Neural progenitor cell (in vitro differentiated cells): ENCODE measurements around the gene MRPS22. TPM values are rescaled to one million over a fixed set of nuclear protein-coding genes. Genes with fewer than 3 reads are reported as not detected.

Source experiments
- DNase-seq: peaks from one replicate; pipeline ENCODE4 v3.0.0-alpha.2; 2016; ENCODE audit warnings: low spot score
- H2AFZ ChIP-seq: fragments of 200-600 bp; sonication (generic); replicated peaks from 2 replicates; pipeline ENCODE4 v1.6.1; 2016; ENCODE audit warnings: antibody characterized with exemption
- H3F3A ChIP-seq: fragments of 200-600 bp; sonication (generic); 2 replicates; pipeline ENCODE4 v1.6.1; 2016; ENCODE audit warnings: antibody characterized with exemption, low read depth
- H3K27ac ChIP-seq: fragments of 200-600 bp; sonication (generic); 2 replicates; pipeline ENCODE4 v1.5.1; 2016; ENCODE audit warnings: mild to moderate bottlenecking
- H3K27me3 ChIP-seq: fragments of 200-600 bp; sonication (generic); 2 replicates; pipeline ENCODE4 v1.6.1; 2016; ENCODE audit warnings: mild to moderate bottlenecking, moderate library complexity
- H3K36me3 ChIP-seq: fragments of 200-600 bp; sonication (generic); 2 replicates; pipeline ENCODE4 v1.5.1; 2016
- H3K4me1 ChIP-seq: fragments of 200-600 bp; sonication (generic); 2 replicates; pipeline ENCODE4 v1.6.1; 2016; ENCODE audit warnings: mixed run types
- H3K4me2 ChIP-seq: fragments of 200-600 bp; sonication (generic); 2 replicates; pipeline ENCODE4 v1.6.1; 2016
- H3K4me3 ChIP-seq: fragments of 200-600 bp; sonication (generic); 2 replicates; pipeline ENCODE4 v1.5.1; 2016
- H3K79me2 ChIP-seq: fragments of 200-600 bp; sonication (generic); 2 replicates; pipeline ENCODE4 v1.6.1; 2016; ENCODE audit warnings: low read depth
- H3K9ac ChIP-seq: fragments of 200-600 bp; sonication (generic); 2 replicates; pipeline ENCODE4 v1.6.1; 2016
- H3K9me3 ChIP-seq: fragments of 200-600 bp; sonication (generic); 2 replicates; pipeline ENCODE4 v1.5.1; 2016; ENCODE audit warnings: low read depth
- H4K20me1 ChIP-seq: fragments of 200-600 bp; sonication (generic); 2 replicates; pipeline ENCODE4 v1.6.1; 2016; ENCODE audit warnings: low read depth
- H3K27ac Mint-ChIP-seq: 3 replicates; pipeline ENCODE4 v1.8.0; 2021; ENCODE audit warnings: mixed read lengths
- H3K27me3 Mint-ChIP-seq: 2 replicates; pipeline ENCODE4 v1.8.0; 2022; ENCODE audit warnings: low read depth, mild to moderate bottlenecking, inconsistent platforms, moderate library complexity, mixed read lengths; ENCODE audit not compliant: insufficient read depth
- H3K36me3 Mint-ChIP-seq: 3 replicates; pipeline ENCODE4 v1.8.0; 2021; ENCODE audit warnings: mixed read lengths
- H3K4me1 Mint-ChIP-seq: 3 replicates; pipeline ENCODE4 v1.8.0; 2021; ENCODE audit warnings: mixed read lengths
- H3K4me3 Mint-ChIP-seq: 3 replicates; pipeline ENCODE4 v1.8.0; 2021; ENCODE audit warnings: mild to moderate bottlenecking, moderate library complexity, mixed read lengths
- H3K9me3 Mint-ChIP-seq: 3 replicates; pipeline ENCODE4 v1.8.0; 2020; ENCODE audit warnings: mixed read lengths
- EZH2 ChIP-seq: fragments of 200-600 bp; sonication (generic); IDR thresholded peaks from 2 replicates; pipeline ENCODE4 v1.6.1; 2017; ENCODE audit warnings: antibody characterized with exemption, mild to moderate bottlenecking, moderate library complexity
- EZH2phosphoT487 ChIP-seq: fragments of 200-600 bp; sonication (generic); IDR thresholded peaks from 2 replicates; pipeline ENCODE4 v1.6.1; 2017; ENCODE audit warnings: antibody characterized with exemption
- total RNA-seq: library from RNA; depleted of rRNA; stranded (reverse); fragments of >200 nt; gene quantifications from 2 replicates; pipeline ENCODE4 v1.2.3, GENCODE V29; 2015; ENCODE audit warnings: low replicate concordance
- TF ChIP-seq, protein P1 (sequence below): fragments of 200-600 bp; sonication (generic); IDR thresholded peaks from 2 replicates; pipeline ENCODE4 v1.5.1; 2017; ENCODE audit warnings: antibody characterized with exemption, mild to moderate bottlenecking

The MRPS22 gene
- total RNA-seq, 1 donor from 2014 or later: 85.8 TPM

DNA sequence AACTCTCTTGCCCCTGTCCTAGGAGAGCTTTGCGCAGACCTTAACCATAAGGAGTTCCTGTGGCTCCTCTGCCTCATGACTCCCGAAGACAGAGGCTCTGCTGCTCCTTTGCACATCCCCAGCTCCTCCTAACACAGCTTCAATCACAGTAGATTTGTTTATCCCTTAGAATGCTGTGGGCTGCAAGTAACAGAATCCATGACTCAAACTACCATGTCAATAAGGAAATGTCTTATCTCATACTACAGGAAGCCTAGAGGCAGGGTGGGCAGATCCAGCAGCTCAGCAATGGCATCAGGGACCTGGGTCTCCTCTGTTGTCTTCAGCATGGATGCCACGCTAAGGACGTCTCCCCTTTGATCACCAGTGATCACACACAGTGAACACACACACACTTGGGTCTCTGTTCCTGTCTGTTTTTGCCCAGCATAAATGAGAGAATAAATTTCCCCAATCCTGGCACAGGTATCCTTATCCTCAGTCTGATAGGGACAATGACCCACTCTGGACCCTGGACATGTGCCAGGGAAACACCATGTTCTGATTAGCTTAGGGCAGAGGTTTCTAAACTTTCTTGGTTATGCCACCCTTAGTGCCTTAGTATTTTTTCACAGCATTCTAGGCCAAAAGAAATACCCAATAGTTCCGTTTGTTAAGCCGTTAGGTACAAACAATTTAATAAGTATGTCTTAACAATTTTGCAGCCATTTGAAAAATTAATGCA, 46.1 kb upstream of the MRPS22 start:
- Mint-ChIP-seq H3K36me3 (no peaks in the 10 kb centered on the region), H3K9me3 (no peaks in the 10 kb centered on the region), H3K27me3 (peaks cover 8% of the 10 kb centered on the region), H3K4me3 (no peak overlapping the region), H3K4me1 (peaks cover 23% of the 10 kb centered on the region), H3K27ac (no peak overlapping the region)
- Histone ChIP-seq H3K79me2 (no peaks in the 10 kb centered on the region), H3K4me3 (no peak overlapping the region), H3K36me3 (no peaks in the 10 kb centered on the region), H3F3A (no peaks in the 10 kb centered on the region), H3K4me2 (no peak overlapping the region), H3K4me1 (no peaks in the 10 kb centered on the region), H3K9me3 (no peaks in the 10 kb centered on the region), H2AFZ (no peak overlapping the region), H3K9ac (no peak overlapping the region), H3K27me3 (no peaks in the 10 kb centered on the region), H4K20me1 (no peaks in the 10 kb centered on the region), H3K27ac (no peak overlapping the region)
- TF ChIP-seq, protein P1, sequence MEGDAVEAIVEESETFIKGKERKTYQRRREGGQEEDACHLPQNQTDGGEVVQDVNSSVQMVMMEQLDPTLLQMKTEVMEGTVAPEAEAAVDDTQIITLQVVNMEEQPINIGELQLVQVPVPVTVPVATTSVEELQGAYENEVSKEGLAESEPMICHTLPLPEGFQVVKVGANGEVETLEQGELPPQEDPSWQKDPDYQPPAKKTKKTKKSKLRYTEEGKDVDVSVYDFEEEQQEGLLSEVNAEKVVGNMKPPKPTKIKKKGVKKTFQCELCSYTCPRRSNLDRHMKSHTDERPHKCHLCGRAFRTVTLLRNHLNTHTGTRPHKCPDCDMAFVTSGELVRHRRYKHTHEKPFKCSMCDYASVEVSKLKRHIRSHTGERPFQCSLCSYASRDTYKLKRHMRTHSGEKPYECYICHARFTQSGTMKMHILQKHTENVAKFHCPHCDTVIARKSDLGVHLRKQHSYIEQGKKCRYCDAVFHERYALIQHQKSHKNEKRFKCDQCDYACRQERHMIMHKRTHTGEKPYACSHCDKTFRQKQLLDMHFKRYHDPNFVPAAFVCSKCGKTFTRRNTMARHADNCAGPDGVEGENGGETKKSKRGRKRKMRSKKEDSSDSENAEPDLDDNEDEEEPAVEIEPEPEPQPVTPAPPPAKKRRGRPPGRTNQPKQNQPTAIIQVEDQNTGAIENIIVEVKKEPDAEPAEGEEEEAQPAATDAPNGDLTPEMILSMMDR: no peak
- TF ChIP-seq EZH2 (no peak), EZH2phosphoT487 (no peak)
- no peak for DNase-seq

DNA sequence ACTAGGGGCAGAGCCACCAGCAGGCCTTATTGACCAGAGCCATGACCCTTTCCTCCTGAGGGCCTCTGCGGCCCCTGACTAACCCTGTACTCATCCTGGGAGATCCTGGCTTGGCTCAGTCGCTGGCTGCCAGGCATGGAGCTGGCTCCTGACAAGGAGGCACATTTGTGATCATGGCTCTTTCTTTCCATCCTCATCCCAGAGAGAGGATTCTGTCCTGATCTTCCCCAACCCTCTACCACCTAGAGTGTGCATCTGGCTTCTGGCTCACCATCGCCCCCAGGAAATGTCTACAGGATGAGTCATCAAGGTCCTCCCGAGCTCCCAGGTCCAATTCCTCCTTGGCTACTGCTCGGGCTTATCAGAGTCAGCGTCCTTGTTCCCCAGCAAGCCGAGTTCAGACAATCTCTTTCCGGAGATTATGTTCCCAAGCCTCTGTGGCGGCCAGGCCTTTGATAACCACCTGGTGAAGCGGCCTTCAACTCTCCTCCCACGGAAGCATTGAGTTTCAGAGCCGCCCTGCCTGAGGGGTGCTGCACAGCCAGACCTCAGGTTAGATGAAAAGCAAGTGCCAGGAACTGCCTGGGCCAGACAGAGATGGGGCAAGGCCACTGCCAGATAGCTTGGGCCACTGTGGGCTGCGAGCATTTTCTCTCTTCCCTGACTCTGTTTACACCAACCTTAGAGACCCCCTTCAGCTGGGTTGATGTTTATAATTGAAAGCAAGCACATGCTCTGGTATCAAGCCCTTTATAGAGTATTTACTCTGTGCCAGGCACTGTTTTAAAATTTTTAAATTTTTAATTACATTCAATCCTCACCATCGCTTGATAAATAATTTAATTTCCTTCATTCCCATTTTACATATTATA, 44.3 kb upstream of the MRPS22 start:
- no peak for DNase-seq
- Histone ChIP-seq H3K27me3 (no peaks in the 10 kb centered on the region), H3K4me2 (no peak overlapping the region), H3K27ac (no peak overlapping the region), H3K4me1 (no peaks in the 10 kb centered on the region), H3K9me3 (no peaks in the 10 kb centered on the region), H4K20me1 (no peaks in the 10 kb centered on the region), H3K36me3 (no peaks in the 10 kb centered on the region), H3K9ac (no peak overlapping the region), H3K4me3 (no peak overlapping the region), H3F3A (no peaks in the 10 kb centered on the region), H3K79me2 (no peaks in the 10 kb centered on the region), H2AFZ (no peak overlapping the region)
- Mint-ChIP-seq H3K9me3 (no peaks in the 10 kb centered on the region), H3K36me3 (no peaks in the 10 kb centered on the region), H3K4me1 (peaks cover 13% of the 10 kb centered on the region), H3K27me3 (peaks cover 5% of the 10 kb centered on the region), H3K27ac (no peak overlapping the region), H3K4me3 (no peak overlapping the region)
- TF ChIP-seq EZH2: no peak
- no peak for TF ChIP-seq EZH2phosphoT487
- TF ChIP-seq, protein P1: no peak

DNA sequence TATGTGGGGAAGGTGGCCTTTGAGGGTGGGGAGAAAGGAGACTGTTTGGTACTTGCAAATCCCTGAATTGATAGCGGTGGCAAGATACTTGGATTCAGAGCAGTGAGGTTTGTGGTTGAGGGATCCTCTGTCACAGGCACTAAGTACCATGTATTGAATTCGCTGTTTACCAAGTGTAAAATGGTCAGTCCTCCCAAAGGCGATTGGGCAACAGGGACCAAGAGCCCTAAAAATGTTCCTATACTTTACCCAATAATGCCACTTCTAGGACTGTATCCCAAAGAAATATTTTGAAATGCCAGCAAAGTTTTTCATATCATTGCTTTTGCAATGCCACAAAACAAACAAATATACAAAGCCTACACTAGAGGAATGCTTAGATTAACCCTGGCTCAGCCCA, 43.4 kb upstream of the MRPS22 start:
- Histone ChIP-seq H3K9ac (no peak overlapping the region), H3K27me3 (no peaks in the 10 kb centered on the region), H4K20me1 (no peaks in the 10 kb centered on the region), H3K27ac (no peak overlapping the region), H3K4me1 (no peaks in the 10 kb centered on the region), H3K9me3 (no peaks in the 10 kb centered on the region), H3K79me2 (no peaks in the 10 kb centered on the region), H3F3A (no peaks in the 10 kb centered on the region), H2AFZ (no peak overlapping the region), H3K36me3 (no peaks in the 10 kb centered on the region), H3K4me3 (no peak overlapping the region), H3K4me2 (no peak overlapping the region)
- Mint-ChIP-seq H3K36me3 (no peaks in the 10 kb centered on the region), H3K27me3 (peaks cover 5% of the 10 kb centered on the region), H3K27ac (no peak overlapping the region), H3K4me1 (peaks cover 13% of the 10 kb centered on the region), H3K9me3 (no peaks in the 10 kb centered on the region), H3K4me3 (no peak overlapping the region)
- TF ChIP-seq, protein P1: no peak
- TF ChIP-seq EZH2 (no peak), EZH2phosphoT487 (no peak)
- no peak for DNase-seq
